ENCODE measurements around the gene TMEM41A.
"Not testable (repeated sequence)": the region's sequence is repeated elsewhere in the genome, so short reads cannot be mapped to it uniquely, and the experiment has no call there.

TMEM41A gene

GRCh38 chr3:185488465-185488864 is 10.4 kb downstream of the TMEM41A start:
- no peak for DNase-seq (ENCODE audit: low read depth)

- DNase-seq (ENCODE audit: low read depth), result no peak
Observed at GRCh38 chr3:185486394-185486793, 12.4 kb downstream of the TMEM41A start.

- no peak for DNase-seq (ENCODE audit: low read depth)
Observed at GRCh38 chr3:185484296-185484695, 14.5 kb downstream of the TMEM41A start.

- DNase-seq (ENCODE audit: low read depth), result no peak
Observed at GRCh38 chr3:185479373-185479945, 19.4 kb downstream of the TMEM41A start.

- no peak for DNase-seq (ENCODE audit: low read depth)
Observed at GRCh38 chr3:185477316-185477715, 21.5 kb downstream of the TMEM41A start.

GRCh38 chr3:185474922-185475321 is 23.9 kb downstream of the TMEM41A start:
- DNase-seq (ENCODE audit: low read depth), result not testable (repeated sequence)

- DNase-seq (ENCODE audit: low read depth), result no peak
Observed at GRCh38 chr3:185473290-185473815, 25.5 kb downstream of the TMEM41A start.

- no peak for DNase-seq (ENCODE audit: low read depth)
Observed at GRCh38 chr3:185470323-185470722, 28.5 kb downstream of the TMEM41A start.

- no peak for DNase-seq (ENCODE audit: low read depth)
Observed at GRCh38 chr3:185469542-185469941, 29.3 kb downstream of the TMEM41A start.

GRCh38 chr3:185466123-185466522 is 32.7 kb downstream of the TMEM41A start:
- not testable (repeated sequence) for DNase-seq (ENCODE audit: low read depth)

GRCh38 chr3:185465471-185465870 is 33.4 kb downstream of the TMEM41A start:
- DNase-seq (ENCODE audit: low read depth), result no peak

GRCh38 chr3:185460719-185461350 is 38.0 kb downstream of the TMEM41A start:
- no peak for DNase-seq (ENCODE audit: low read depth)

GRCh38 chr3:185460309-185460708 is 38.5 kb downstream of the TMEM41A start:
- DNase-seq (ENCODE audit: low read depth), result no peak

GRCh38 chr3:185457376-185457775 is 41.5 kb downstream of the TMEM41A start:
- DNase-seq (ENCODE audit: low read depth), result no peak

GRCh38 chr3:185451432-185451831 is 47.4 kb downstream of the TMEM41A start:
- DNase-seq (ENCODE audit: low read depth), result not testable (repeated sequence)

GRCh38 chr3:185448107-185448506 is 50.7 kb downstream of the TMEM41A start:
- no peak for DNase-seq (ENCODE audit: low read depth)

- DNase-seq (ENCODE audit: low read depth), result no peak
Observed at GRCh38 chr3:185444329-185444728, 54.5 kb downstream of the TMEM41A start.

- no peak for DNase-seq (ENCODE audit: low read depth)
Observed at GRCh38 chr3:185442031-185442430, 56.8 kb downstream of the TMEM41A start.

- no peak for DNase-seq (ENCODE audit: low read depth)
Observed at GRCh38 chr3:185439745-185440466, 58.9 kb downstream of the TMEM41A start.

All from stimulated activated CD4-positive, alpha-beta T cell treated with anti-CD3 and anti-CD28 coated beads, Interleukin-2, amount 100 ng/mL, for 4 hours (primary cell).